ENCODE results near the gene CRTAC1. TPM values are rescaled to one million over a fixed set of nuclear protein-coding genes. Genes with fewer than 3 reads are reported as not detected.
A peak's percentile ranks its signal among the peaks of the same experiment; 100 is the strongest.
"Not testable (repeated sequence)": the region's sequence is repeated elsewhere in the genome, so short reads cannot be mapped to it uniquely, and the experiment has no call there.

Gene CRTAC1
- total and polyA plus RNA-seq, 2 experiments from 2014 or later, result 0.30 to 8.0 TPM

GRCh38 chr10:97844678-97845077 is 185.7 kb downstream of the CRTAC1 start:
- TF ChIP-seq CTCF (IDR thresholded peaks at IDR 0.05; ENCODE audit: low read depth, low read length), result no peak
- DNase-seq (ENCODE audit: low read depth in 1 of 2, low spot score in 1 of 2), result no peak
- peaks cover 9% of the 10 kb centered on the region for H3K4me1 ChIP-seq (ENCODE audit: low read depth)

GRCh38 chr10:97843972-97844371 is 186.4 kb downstream of the CRTAC1 start:
- H3K27me3 ChIP-seq, result peaks cover 39% of the 10 kb centered on the region
- not testable (repeated sequence) for H3K4me3 ChIP-seq; H3K27ac ChIP-seq; DNase-seq (ENCODE audit: low read depth in 1 of 2, low spot score in 1 of 2); H3K9me3 ChIP-seq (ENCODE audit: low read depth); H3K36me3 ChIP-seq
- peaks cover 12% of the 10 kb centered on the region for H3K4me1 ChIP-seq (ENCODE audit: low read depth)

More at GRCh38 chr10:97844678-97845077, 185.7 kb downstream of the CRTAC1 start:
- H3K27me3 ChIP-seq, result peaks cover 46% of the 10 kb centered on the region
- no peak overlapping the region for H3K4me3 ChIP-seq
- no peaks in the 10 kb centered on the region for H3K36me3 ChIP-seq
- H3K27ac ChIP-seq, result no peak overlapping the region
- H3K9me3 ChIP-seq (ENCODE audit: low read depth), result no peaks in the 10 kb centered on the region

GRCh38 chr10:97843281-97843671 is 187.1 kb downstream of the CRTAC1 start:
- peaks cover 32% of the 10 kb centered on the region for H3K27me3 ChIP-seq
- no peak for TF ChIP-seq CTCF (IDR thresholded peaks at IDR 0.05; ENCODE audit: low read depth, low read length)
- H3K27ac ChIP-seq, result no peak overlapping the region
- H3K4me1 ChIP-seq (ENCODE audit: low read depth), result peaks cover 12% of the 10 kb centered on the region
- H3K9me3 ChIP-seq (ENCODE audit: low read depth), result no peaks in the 10 kb centered on the region
- H3K36me3 ChIP-seq, result no peaks in the 10 kb centered on the region
- no peak for DNase-seq (ENCODE audit: low read depth in 1 of 2, low spot score in 1 of 2)
- no peak overlapping the region for H3K4me3 ChIP-seq

- DNase-seq (ENCODE audit: low read depth in 1 of 2, low spot score in 1 of 2), result peak in 1 of 2 donors; percentile 34
- H3K36me3 ChIP-seq, result no peaks in the 10 kb centered on the region
- no peak overlapping the region for H3K27ac ChIP-seq
- H3K4me1 ChIP-seq (ENCODE audit: low read depth), result peaks cover 12% of the 10 kb centered on the region
- H3K9me3 ChIP-seq (ENCODE audit: low read depth), result no peaks in the 10 kb centered on the region
- no peak for TF ChIP-seq CTCF (IDR thresholded peaks at IDR 0.05; ENCODE audit: low read depth, low read length)
- H3K27me3 ChIP-seq, result peaks cover 28% of the 10 kb centered on the region
- H3K4me3 ChIP-seq, result no peak overlapping the region
Measured at GRCh38 chr10:97842656-97843280, 187.7 kb downstream of the CRTAC1 start.

- Histone ChIP-seq H3K4me1 (ENCODE audit: low read depth) (peaks cover 12% of the 10 kb centered on the region), H3K27me3 (peaks cover 23% of the 10 kb centered on the region)
- not testable (repeated sequence) for DNase-seq (ENCODE audit: low read depth in 1 of 2, low spot score in 1 of 2); H3K27ac ChIP-seq; H3K9me3 ChIP-seq (ENCODE audit: low read depth); H3K36me3 ChIP-seq; H3K4me3 ChIP-seq
Measured at GRCh38 chr10:97842114-97842513, 188.3 kb downstream of the CRTAC1 start.

GRCh38 chr10:97841166-97841565 is 189.3 kb downstream of the CRTAC1 start:
- Histone ChIP-seq H3K27me3 (peaks cover 14% of the 10 kb centered on the region), H3K4me1 (ENCODE audit: low read depth) (peaks cover 12% of the 10 kb centered on the region)
- not testable (repeated sequence) for H3K4me3 ChIP-seq; DNase-seq (ENCODE audit: low read depth in 1 of 2, low spot score in 1 of 2); H3K9me3 ChIP-seq (ENCODE audit: low read depth); H3K36me3 ChIP-seq; H3K27ac ChIP-seq

- H3K4me1 ChIP-seq (ENCODE audit: low read depth), result peaks cover 12% of the 10 kb centered on the region
- H3K27me3 ChIP-seq, result peaks cover 4% of the 10 kb centered on the region
- H3K4me3 ChIP-seq, result no peak overlapping the region
- no peaks in the 10 kb centered on the region for H3K36me3 ChIP-seq
- TF ChIP-seq CTCF (IDR thresholded peaks at IDR 0.05; ENCODE audit: low read depth, low read length), result no peak
- H3K9me3 ChIP-seq (ENCODE audit: low read depth), result no peaks in the 10 kb centered on the region
- no peak overlapping the region for H3K27ac ChIP-seq
- DNase-seq (ENCODE audit: low read depth in 1 of 2, low spot score in 1 of 2), result no peak
Measured at GRCh38 chr10:97838091-97838490, 192.3 kb downstream of the CRTAC1 start.
